HG03439 (cell line): ENCODE measurements around the gene SLC27A1.
"Not testable (repeated sequence)": the region's sequence is repeated elsewhere in the genome, so short reads cannot be mapped to it uniquely, and the experiment has no call there.

ENCODE experiments used
- ATAC-seq: cut with Tn5 transposase; IDR thresholded peaks from one replicate; pipeline ENCODE4 v1.9.1; 2021; ENCODE audit warnings: mild to moderate bottlenecking, moderate library complexity; ENCODE audit not compliant: unreplicated experiment

Gene SLC27A1

DNA sequence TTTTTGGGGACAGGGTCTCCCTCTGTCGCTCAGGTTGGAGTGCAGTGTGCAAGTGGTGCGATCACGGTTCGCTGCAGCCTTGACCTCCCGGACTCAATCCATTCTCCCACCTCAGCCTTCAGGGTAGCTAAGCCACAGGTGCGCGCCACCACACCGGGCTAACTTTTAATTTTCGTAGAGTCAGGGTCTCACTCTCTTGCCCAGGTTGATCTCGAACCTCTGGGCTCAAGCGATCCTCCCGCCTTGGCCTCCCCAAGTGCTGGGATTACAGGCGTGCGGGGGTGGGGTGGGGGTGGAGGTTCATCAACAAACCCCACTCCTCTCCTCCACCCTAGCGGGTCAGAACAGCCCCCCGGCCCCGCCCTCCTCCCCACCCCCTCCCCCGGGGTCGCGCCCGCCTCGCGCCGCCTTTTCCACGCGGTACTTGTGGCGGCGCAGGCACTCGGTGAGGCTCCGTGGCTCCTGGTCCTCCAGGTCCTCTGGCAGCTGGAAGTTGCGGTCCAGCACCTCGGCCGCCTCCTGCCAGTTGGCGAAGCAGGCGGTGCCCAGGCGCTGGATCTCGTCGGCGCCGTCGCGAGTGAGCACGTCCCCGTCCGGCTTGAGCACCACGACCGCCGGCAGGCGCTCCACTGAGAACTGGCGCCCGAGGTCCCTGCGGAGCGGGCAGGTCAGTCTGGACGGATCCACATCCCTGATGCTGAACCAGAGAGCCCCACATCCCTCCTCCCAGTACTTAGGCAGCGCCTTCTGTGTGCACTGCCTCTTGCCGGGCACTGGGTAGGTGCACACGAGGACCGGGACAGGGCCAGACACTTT, 14.8 kb upstream of the SLC27A1 start:
- no peak for ATAC-seq

- no peak for ATAC-seq
Measured at GRCh38 chr19:17456127-17456526, 14.2 kb upstream of the SLC27A1 start.

DNA sequence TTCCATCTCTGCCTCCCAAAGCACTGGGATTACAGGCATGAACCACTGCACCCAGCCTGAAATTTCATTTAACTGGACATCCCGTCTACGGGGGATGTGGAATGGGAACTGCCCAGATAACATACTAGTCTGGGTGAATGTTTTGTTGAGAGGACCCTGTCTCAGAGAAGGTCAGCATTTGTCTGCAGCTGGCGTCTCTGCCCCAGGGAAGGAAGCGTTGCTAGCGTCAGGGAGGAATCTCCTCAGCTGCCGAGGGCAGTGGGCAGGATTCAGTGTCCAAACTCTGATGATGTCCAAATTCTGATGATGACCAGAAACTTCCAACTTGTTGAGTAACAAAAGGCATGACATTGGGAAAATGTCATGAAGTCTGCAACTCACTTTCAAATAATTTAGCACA, 12.7 kb upstream of the SLC27A1 start:
- ATAC-seq, result no peak

GRCh38 chr19:17458970-17459369, 11.4 kb upstream of the SLC27A1 start:
- no peak for ATAC-seq

DNA sequence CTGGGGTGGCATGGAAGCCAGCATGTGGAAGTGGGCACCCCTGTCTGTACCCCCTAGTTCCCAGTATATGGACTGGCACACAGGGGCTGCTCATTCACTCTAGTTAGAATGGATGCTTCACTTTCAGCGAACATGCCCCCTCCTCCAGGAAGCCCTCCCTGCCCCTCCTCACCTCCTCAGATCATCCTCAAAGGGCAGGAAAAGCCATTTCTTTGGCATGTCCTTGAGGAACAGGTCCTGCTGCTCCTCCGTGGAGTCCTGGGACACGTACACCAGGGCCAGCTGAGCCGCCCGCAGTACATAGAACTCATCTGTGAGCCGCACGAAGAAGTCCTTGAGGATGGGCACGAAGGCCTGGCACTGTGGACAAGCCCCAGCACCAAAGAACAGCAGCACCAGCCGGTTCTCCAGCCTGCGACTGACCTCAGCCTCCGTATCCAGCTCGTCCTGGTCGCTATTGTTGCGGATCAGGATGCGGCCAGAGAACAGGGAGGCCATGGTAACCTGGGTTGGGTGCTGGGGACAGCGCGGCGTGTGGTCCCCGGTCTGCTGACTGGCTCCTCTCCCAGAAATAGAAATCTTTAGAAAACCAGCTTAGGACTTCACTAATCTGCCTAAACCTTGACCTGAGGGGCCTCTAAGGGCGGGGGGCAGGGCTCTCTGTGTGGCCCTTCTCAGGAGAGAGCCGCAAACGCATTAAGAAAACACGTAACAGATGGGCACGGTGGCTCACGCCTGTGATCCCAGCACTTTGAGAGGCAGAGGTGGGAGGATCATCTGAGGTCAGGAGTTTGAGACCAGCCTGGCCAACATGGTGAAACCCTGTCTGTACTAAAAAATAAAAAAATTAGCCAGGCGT, 9.7 kb upstream of the SLC27A1 start, which contains the start of gene NXNL1:
NXNL1 (minus strand) TSS at position 555 of the 859 bp plus-strand sequence; CDS start at position 498, 57 bp downstream.
- ATAC-seq, result no peak

DNA sequence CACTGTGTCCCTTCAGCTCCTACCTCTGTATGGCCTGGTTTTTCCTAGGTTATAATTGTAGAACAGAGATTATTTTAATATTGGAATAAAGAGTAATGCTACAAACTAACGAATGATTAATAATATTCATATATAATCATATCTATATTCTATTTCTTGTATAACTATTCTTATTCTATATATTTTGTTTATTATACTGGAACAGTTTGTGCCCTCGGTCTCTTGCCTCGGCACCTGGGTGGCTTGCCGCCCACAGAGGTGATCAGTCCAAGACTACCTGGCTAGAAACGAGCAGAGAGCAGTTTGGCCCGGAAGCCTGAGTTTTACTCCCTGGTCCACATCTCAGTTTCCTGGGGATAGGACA, 3.9 kb upstream of the SLC27A1 start:
- no peak for ATAC-seq

DNA sequence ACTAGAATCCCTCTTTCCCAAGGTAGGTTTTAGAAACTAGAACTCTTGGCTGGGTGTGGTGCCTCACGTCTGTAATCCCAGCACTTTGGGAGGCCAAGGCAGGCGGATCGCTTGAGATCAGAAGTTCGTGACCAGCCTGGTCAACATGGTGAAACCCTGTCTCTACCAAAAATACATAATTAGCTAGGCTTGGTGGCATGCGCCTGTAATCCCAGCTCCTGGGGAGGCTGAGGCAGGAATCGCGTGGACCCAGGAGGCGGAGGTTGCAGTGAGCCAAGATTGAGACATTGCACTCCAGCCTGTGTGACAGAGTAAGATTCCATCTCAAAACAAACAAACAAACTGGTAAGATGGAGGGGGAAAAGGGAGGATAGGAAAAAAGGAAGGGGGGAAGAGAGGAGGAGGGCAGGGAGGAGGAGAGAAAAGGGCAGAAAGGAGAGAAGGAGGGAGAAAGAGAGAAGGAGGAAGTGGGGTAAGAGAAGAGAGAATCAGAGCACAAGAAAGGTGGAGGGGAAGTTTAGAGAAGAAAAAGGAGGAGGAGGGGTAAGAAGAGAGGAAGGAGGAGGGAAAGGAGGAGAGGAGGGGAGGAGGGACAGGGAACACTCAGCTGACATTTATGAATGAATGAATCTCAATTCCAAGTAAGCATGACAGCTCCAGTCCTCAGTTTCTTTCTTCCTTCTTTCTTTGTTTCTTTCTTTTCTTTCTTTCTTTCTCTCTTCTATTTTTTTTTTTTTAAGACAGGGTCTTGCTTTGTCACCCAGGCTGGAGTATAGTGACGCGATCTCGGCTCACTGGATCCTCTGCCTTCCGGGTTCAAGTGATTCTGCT, 2.6 kb upstream of the SLC27A1 start:
- ATAC-seq, result no peak

DNA sequence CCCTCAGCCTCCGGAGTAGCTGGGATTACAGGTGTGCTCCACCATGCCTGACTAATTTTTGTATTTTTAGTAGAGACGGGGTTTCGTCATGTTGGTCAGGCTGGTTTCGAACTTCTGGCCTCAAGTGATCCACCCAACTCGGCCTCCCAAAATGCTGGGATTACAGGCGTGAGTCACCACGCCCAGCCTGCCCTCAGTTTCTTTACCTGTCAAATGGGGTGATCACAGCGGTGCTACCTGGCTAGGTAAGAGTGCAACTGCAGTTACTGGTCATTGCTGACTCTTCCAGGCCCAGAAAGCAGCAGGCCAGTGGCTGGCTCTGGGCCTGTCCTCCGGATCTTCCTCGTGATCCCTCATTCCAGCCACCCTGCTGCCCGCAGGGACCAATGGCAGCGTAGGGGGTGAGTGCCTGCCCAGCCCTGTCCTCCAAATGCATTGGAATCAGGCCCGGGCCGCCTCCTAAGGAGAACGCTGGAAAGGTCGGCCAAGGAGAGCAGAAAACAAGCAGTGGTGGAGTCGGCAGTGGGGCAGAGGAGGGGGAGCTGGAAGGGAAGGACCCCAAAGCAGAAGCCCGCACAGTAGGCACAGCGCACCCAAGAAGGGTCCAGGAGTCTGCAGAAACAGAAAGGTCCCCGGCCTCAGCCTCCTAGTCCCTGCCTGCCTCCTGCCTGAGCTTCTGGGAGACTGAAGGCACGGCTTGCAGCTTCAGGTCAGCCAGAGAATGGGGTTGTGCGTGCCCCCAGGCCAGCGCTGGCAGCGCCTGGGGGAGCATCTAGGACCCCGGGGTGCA, 1.8 kb upstream of the SLC27A1 start:
- ATAC-seq, result no peak

DNA sequence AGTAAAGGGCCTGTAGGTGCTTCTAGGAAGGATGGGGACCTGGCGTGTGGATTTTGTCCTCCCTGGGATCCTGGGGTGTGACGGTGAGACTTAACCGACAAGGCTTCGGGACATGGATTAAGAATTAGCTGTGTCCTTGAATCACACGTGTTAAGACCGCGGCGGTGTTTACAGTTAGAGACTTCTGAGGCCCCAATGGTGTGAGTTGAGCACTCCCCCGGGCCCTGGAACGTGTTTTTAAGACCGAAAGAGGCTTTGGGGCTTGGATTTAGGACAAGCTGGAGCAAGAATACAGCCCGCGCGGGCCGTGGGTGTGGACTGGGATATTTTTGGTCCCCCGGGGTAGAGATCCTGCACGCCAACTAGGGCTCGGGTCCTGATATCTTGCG, 1.2 kb upstream of the SLC27A1 start:
- ATAC-seq, result no peak

GRCh38 chr19:17469481-17470067, 750 bp upstream of the SLC27A1 start:
- ATAC-seq, result peak; percentile 55

DNA sequence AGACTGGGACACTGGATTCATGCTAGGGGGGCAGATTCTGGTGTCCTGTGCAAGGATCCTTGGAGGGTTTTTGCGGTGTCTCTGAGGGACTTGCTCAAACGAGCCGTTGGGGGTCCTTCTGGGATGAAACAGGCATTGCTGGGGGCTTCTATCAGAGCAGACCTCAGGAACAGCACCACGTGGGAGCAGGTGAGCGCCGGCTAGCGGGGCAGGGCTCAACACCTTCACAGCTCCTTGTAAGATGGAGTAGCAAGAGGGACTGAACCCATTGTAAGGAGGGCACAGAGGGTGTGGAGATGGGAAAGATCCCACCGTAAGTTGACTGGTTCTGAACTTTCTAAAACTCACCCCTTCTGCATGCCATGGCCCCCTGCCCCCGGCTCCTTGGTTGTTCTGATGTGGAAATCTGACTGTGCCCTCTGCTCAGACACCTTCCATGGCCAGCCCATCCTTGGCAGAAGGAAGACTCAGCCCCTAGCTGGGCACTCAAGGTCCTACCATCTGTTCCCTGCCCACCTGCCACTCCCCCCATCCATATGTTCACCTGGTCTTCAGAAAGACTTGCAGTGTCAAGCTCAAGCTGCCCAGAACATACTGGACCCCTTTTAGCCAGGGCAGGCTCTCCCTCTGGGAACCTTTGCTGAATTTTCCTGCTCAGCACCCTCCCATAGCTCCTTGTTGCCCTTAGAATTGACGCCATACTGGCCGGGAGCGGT, 1.2 kb downstream of the SLC27A1 start:
- no peak for ATAC-seq

DNA sequence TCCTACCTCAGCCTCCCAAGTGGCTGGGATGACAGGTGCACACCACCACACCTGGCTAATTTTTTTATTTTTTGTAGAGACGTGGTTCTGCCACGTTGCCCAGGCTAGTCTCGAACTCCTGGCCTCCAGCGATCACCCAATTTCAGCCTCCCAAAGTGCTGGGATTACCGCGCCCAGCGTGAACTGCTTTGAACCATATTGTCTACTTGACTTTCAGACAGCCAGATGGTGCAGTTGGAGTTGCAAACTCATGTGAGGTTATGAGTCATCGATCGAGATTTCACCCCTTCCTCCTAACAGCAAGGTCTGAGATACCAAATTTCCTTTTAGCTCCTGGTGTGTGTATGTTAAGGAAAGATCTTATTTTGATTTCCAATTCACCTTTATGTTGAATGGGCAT, 2.7 kb downstream of the SLC27A1 start:
- no peak for ATAC-seq

DNA sequence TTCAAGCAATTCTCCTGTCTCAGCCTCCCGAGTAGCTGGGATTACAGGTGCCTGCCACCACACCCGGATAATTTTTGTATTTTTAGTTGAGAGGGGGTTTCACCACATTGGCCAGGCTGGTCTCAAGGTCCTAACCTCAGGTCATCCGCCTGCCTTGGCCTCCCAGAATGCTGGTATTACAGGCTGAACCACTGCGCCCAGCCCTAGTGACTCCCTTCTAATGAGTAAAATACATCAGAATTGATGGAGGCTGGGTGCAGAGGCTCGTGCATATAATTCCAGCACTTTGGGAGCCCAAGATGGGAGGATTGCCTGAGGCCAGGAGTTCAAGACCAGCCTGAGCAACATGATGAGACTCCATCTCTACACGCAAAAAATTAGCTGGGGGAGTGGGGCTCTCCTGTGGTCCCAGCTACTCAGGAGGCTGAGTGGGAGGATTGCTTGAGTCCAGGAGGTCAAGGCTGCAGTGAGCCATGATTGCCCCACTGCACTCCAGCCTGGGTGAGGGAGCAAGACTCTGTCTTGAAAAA, 4.8 kb downstream of the SLC27A1 start:
- ATAC-seq, result not testable (repeated sequence)

DNA sequence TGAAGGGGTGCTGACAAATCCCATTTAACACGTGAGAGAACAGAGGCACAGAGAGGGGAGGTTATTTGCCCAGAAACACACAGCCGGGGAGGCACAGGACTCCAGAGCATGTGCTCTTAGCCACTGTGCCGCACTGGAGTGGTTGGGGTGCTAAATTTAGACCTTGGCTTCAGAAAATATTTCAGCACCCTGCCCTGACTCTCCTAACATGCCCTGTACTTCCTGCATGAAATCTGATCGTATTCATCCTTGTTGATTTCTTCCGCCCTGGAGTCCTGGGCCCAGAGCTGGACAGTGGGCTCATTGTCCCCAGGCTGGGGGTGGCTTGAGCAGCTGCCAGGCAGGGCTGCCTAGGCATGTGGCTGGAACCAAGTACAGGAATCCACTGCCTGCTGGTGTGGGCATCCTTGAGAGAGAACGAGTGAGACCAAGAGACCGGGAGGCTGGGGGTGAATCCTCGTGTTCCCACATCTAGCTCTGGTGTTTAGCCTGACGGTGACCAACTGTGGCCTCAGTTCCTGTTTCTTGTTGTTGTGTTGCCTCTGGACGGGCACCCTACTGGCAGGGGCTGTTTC, 5.3 kb downstream of the SLC27A1 start:
- ATAC-seq, result no peak

- no peak for ATAC-seq
Measured at GRCh38 chr19:17479325-17479791, 9.0 kb downstream of the SLC27A1 start.

GRCh38 chr19:17481986-17482385, 11.7 kb downstream of the SLC27A1 start:
- no peak for ATAC-seq

DNA sequence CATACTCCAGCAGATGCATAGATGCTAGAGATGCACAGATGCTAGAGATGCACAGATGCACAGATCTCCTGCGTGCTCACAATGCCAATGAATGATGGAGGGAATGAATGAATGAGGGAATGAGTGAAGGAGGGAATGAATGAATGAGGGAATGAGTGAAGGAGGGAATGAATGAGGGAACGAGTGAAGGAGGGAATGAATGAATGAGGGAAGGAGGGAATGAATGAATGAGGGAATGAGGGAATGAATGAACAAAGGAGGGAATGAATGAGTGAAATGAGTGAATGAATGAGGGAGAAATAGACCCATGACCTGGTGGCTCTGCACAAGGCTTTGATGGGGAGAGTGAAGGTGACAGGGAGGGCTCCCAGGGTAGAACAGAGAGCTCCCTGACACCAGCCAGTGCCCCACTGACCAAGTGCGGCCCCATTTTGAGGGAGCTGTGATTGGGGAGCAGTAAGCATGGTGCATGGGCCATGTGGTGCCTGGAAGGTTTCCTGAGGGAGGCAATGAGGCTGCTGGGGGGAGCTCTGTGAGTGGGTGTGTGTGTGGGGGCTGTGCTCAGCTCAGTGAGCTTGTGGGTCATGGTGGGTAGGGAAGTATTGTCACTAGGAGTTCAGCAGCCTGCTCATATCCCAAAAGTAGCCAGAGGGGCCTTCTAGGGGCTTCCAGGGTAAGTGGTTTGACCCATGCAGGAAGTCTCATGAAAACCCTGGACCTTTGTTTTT, 12.7 kb downstream of the SLC27A1 start:
- ATAC-seq, result no peak

- no peak for ATAC-seq
Measured at GRCh38 chr19:17483605-17484002, 13.3 kb downstream of the SLC27A1 start.
